Natural killer cell (primary cell): ENCODE results near the gene CAMSAP1. TPM values are rescaled to one million over a fixed set of nuclear protein-coding genes. Genes with fewer than 3 reads are reported as not detected.

Experiments used
- ATAC-seq, 3 donors: fragments of 150-1000 bp in 2 of 3; fragments of 200-7000 bp in 1 of 3; cut with Tn5 transposase; 1 replicate in 1 of 3; 2 replicates in 2 of 3; pipeline ENCODE4 v1.10.0; 2021; ENCODE audit warnings: mild to moderate bottlenecking in 2 of 3, moderate library complexity in 2 of 3
- DNase-seq, 2 donors: peaks; one replicate each; pipeline versions ENCODE4 v3.0.0 to v3.0.0-alpha.2; 2013 to 2021; ENCODE audit warnings: mixed read lengths in 1 of 2
- H3K27ac ChIP-seq: one replicate; pipeline ENCODE4 v1.5.1; 2013; ENCODE audit warnings: mild to moderate bottlenecking, low read length
- H3K27me3 ChIP-seq: one replicate; pipeline ENCODE4 v1.6.1; 2013; ENCODE audit warnings: low read length; ENCODE audit not compliant: control insufficient read depth, insufficient read depth
- H3K36me3 ChIP-seq: one replicate; pipeline ENCODE4 v1.6.1; 2013; ENCODE audit warnings: low read length; ENCODE audit not compliant: control insufficient read depth, insufficient read depth
- H3K4me1 ChIP-seq: one replicate; pipeline ENCODE4 v1.6.1; 2013; ENCODE audit warnings: low read length; ENCODE audit not compliant: control insufficient read depth, insufficient read depth
- H3K4me3 ChIP-seq: one replicate; pipeline ENCODE4 v1.5.1; 2013; ENCODE audit warnings: low read length
- H3K9me3 ChIP-seq: one replicate; pipeline ENCODE4 v1.6.1; 2013; ENCODE audit warnings: low read length; ENCODE audit not compliant: control insufficient read depth, insufficient read depth
- H3K27ac Mint-ChIP-seq, 2 donors: one replicate each; pipeline ENCODE4 v1.8.0; 2022; ENCODE audit warnings: mild to moderate bottlenecking in 2 of 2, mixed read lengths in 2 of 2, moderate library complexity in 1 of 2
- H3K27me3 Mint-ChIP-seq, 2 donors: one replicate each; pipeline ENCODE4 v1.8.0; 2022; ENCODE audit warnings: low read depth in 2 of 2, mixed read lengths in 2 of 2
- H3K36me3 Mint-ChIP-seq: one replicate; pipeline ENCODE4 v1.8.0; 2022; ENCODE audit warnings: mixed read lengths
- H3K4me1 Mint-ChIP-seq, 2 donors: one replicate each; pipeline ENCODE4 v1.8.0; 2022; ENCODE audit warnings: mixed read lengths in 2 of 2
- H3K4me3 Mint-ChIP-seq: one replicate; pipeline ENCODE4 v1.8.0; 2022; ENCODE audit warnings: mild to moderate bottlenecking, moderate library complexity, mixed read lengths
- H3K9me3 Mint-ChIP-seq, 2 donors: one replicate each; pipeline ENCODE4 v1.8.0; 2022; ENCODE audit warnings: mixed read lengths in 2 of 2
- WGBS: methylation state at CpG from one replicate; pipeline ENCODE4 v1.1.7; 2013; ENCODE audit warnings: missing lambda C conversion rate; ENCODE audit not compliant: insufficient coverage; 5-methylcytosine and 5-hydroxymethylcytosine counted together
- intact Hi-C: fragments of 100-400 bp; cut with micrococcal nuclease; formaldehyde crosslinking; loops from one replicate; pipeline ENCODE4 v1.14.2; 2022
- total RNA-seq, 4 donors: library from RNA; stranded (reverse); fragments of 120-200 nt in 1 of 4; gene quantifications; one replicate each; pipeline versions ENCODE4 v1.2.3 to v1.2.4, GENCODE V29; 2013 to 2022
- TF ChIP-seq, protein P1 (sequence below): fragments of 200-600 bp; IDR thresholded peaks from one replicate; pipeline ENCODE4 v1.8.0; 2022; ENCODE audit warnings: antibody characterized with exemption

The CAMSAP1 gene
- total RNA-seq, 3 donors from 2014 or later (not counting 1 experiment from before 2014, with no cell fraction given), result 25.9 to 33.5 (median 28.1) TPM

DNA sequence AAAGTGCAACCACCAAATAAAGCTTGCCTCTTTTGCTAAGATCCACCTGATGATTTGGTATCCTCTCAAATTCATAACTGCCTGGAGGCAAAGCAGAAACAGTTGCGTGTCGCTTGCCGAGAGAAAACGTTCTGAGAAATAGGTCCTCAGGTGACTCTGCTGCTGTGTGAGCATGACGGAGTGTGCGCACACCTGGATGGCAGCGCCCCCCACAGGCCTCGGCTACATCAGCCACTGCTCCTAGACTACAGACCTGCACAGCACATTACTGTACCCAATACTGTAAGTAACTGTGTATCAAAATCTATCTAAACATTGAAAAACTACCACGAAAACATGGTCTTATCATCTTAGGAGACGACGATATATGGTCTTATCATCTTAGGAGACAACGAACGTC lies 87.4 kb downstream of the CAMSAP1 start:
- Mint-ChIP-seq H3K4me1 (peaks cover 0 to 3% of the 10 kb centered on the region in 2 donors), H3K36me3 (peaks cover 18% of the 10 kb centered on the region), H3K27ac (no peak overlapping the region), H3K27me3 (no peaks in the 10 kb centered on the region), H3K4me3 (no peak overlapping the region), H3K9me3 (no peaks in the 10 kb centered on the region)
- TF ChIP-seq, protein P1, sequence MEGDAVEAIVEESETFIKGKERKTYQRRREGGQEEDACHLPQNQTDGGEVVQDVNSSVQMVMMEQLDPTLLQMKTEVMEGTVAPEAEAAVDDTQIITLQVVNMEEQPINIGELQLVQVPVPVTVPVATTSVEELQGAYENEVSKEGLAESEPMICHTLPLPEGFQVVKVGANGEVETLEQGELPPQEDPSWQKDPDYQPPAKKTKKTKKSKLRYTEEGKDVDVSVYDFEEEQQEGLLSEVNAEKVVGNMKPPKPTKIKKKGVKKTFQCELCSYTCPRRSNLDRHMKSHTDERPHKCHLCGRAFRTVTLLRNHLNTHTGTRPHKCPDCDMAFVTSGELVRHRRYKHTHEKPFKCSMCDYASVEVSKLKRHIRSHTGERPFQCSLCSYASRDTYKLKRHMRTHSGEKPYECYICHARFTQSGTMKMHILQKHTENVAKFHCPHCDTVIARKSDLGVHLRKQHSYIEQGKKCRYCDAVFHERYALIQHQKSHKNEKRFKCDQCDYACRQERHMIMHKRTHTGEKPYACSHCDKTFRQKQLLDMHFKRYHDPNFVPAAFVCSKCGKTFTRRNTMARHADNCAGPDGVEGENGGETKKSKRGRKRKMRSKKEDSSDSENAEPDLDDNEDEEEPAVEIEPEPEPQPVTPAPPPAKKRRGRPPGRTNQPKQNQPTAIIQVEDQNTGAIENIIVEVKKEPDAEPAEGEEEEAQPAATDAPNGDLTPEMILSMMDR, result no peak
- H3K4me1 ChIP-seq, result no peaks in the 10 kb centered on the region
- intact Hi-C loops, result no loop called here
- H3K4me3 ChIP-seq, result no peak overlapping the region
- H3K36me3 ChIP-seq, result peaks cover 72% of the 10 kb centered on the region
- DNase-seq (no peak), ATAC-seq (no peak)
- 94% methylated on average over 13 of the region's 13 CpGs for WGBS
- no peak overlapping the region for H3K27ac ChIP-seq
- no peaks in the 10 kb centered on the region for H3K27me3 ChIP-seq
- H3K9me3 ChIP-seq, result no peaks in the 10 kb centered on the region

DNA sequence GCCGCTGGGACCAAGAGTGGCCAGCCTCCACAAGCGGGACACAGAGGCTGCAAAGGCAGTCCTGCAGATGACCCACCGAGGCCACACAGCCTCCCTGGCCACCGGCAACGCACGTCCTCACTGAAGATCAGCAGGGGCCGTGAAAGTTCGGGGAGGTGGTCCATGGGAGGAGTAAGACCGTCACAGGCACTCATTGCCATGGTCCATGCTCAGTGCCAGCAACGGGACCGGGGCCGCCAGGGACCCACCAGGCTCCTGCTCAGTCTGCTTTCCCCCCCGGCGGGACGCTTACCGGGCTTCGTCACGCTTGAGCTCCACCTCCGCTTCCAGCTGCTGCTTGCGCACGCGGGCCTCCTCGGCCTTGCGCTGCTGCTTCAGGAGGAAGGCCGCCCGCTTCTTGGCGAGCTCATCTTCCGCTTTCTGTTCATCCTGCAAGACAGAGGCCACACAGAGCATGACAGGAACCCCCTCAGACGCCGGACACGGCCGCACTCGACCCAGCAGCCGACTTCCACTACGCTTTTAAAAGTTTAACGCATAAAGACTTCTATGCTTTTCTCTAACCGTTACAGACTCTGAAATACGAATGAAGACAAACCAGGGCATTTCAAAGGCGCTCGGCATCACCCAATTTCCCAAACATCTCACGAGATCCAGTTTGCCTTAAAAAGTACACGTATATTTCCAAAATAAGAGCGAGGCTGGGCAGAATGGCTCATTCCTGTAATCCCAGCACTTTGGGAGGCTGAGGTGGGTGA lies 88.4 kb downstream of the CAMSAP1 start:
- Mint-ChIP-seq H3K36me3 (peaks cover 16% of the 10 kb centered on the region), H3K27me3 (no peaks in the 10 kb centered on the region), H3K4me1 (no peaks in the 10 kb centered on the region), H3K4me3 (no peak overlapping the region), H3K9me3 (no peaks in the 10 kb centered on the region), H3K27ac (no peak overlapping the region)
- Histone ChIP-seq H3K27me3 (no peaks in the 10 kb centered on the region), H3K27ac (no peak overlapping the region), H3K36me3 (peaks cover 75% of the 10 kb centered on the region), H3K9me3 (no peaks in the 10 kb centered on the region), H3K4me1 (no peaks in the 10 kb centered on the region), H3K4me3 (no peak overlapping the region)
- WGBS, result 97% methylated on average over 43 of the region's 43 CpGs
- intact Hi-C loops, result no loop called here
- TF ChIP-seq, protein P1, result no peak
- no peak for ATAC-seq
- DNase-seq, result no peak

DNA sequence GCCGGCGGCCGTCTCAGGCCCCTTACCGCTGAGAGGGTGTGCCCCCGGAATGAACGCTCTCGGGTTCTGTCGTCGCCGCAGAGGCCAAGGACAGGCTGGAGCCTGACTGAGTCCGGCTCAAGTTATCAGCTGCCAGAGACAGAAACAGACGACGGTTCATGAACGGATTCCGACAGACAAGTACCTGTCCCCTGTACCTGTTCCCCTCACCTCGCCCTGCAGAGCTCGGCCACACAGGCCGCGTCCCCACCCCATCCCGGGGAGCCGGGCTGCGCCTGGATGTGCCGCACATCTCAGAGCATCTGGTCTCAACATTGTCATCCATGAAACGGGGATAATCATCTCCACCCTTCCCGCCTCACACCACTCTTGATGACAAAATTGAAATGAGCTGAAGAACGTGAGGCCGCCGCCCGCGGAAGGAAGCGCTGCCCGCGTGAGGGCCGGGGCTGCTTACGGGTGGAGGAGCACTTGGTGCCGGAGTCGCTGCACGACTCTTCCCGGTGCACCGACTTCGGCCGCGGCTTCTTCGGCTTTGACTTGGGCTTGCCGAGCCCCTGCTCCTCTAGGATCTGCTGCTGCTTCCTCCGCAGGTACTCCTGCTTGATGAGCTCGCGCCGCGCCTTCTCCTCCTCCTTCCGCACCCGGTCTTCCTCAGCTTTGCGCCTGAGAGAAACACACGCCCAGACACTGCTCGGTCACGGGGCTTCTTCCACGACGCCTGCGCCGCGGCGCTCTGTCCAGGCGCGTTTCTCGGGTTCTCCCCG lies 89.2 kb downstream of the CAMSAP1 start:
- 97% methylated on average over 66 of the region's 66 CpGs for WGBS
- TF ChIP-seq, protein P1, result no peak

More for the DNA sequence above, 89.2 kb downstream of the CAMSAP1 start:
- no peaks in the 10 kb centered on the region for H3K27me3 ChIP-seq
- H3K4me1 ChIP-seq, result no peaks in the 10 kb centered on the region
- Mint-ChIP-seq H3K27ac (no peak overlapping the region), H3K27me3 (no peaks in the 10 kb centered on the region), H3K4me3 (no peak overlapping the region), H3K4me1 (no peaks in the 10 kb centered on the region), H3K9me3 (no peaks in the 10 kb centered on the region), H3K36me3 (peaks cover 12% of the 10 kb centered on the region)
- peaks cover 72% of the 10 kb centered on the region for H3K36me3 ChIP-seq
- intact Hi-C loops, result no loop called here
- ATAC-seq, result no peak
- no peak overlapping the region for H3K27ac ChIP-seq
- no peaks in the 10 kb centered on the region for H3K9me3 ChIP-seq
- H3K4me3 ChIP-seq, result no peak overlapping the region
- DNase-seq, result no peak
